HCT116 (cell line): ENCODE data around the gene EPC1. TPM values are rescaled to one million over a fixed set of nuclear protein-coding genes. Genes with fewer than 3 reads are reported as not detected.

Source experiments
- ATAC-seq: fragments of 200-7000 bp; cut with Tn5 transposase; 2 replicates; pipeline ENCODE4 v1.9.1; 2020; ENCODE audit warnings: mild to moderate bottlenecking, moderate library complexity
- BruUV-seq: library from RNA; stranded (reverse); fragments of 400-500 nt; replicated peaks from 2 replicates; lab custom pipeline; 2021; lab: Mats Ljungman, UMichigan
- CTCF ChIA-PET: fragments of 300-600 bp; sonication (Branson Sonifier 250); formaldehyde crosslinking; loops from one replicate; lab custom pipeline; 2021; ENCODE audit warnings: antibody characterized with exemption; lab: Charles Lee
- POLR2A ChIA-PET: fragments of 300-600, 350-600 bp; sonication (Branson Sonifier 250); formaldehyde crosslinking; loops from one replicate; lab custom pipeline; 2021; ENCODE audit warnings: antibody characterized with exemption; lab: Charles Lee
- RAD21 ChIA-PET, 2 experiments: fragments of 300-600 bp; sonication (Branson Sonifier 250); formaldehyde crosslinking; loops; one replicate each; lab custom pipeline; 2023; ENCODE audit warnings: low total read pairs in 2 of 2; ENCODE audit not compliant: uncharacterized antibody in 2 of 2, unreplicated experiment in 2 of 2, low non-redundant PET in 1 of 2; lab: Charles Lee
- DNase-seq: peaks from one replicate; pipeline ENCODE4 v3.0.0-alpha.2; 2010; ENCODE audit warnings: low read depth, low spot score
- H2AFZ ChIP-seq: fragments of 200-600 bp; shearing (Covaris generic), sonication (generic); 2 replicates; pipeline ENCODE4 v1.6.1; 2017; ENCODE audit warnings: low read depth, mixed run types, mixed read lengths, antibody characterized with exemption, low read length; ENCODE audit not compliant: poor library complexity, severe bottlenecking
- H3K27ac ChIP-seq: 2 replicates; pipeline ENCODE4 v1.5.1; 2012; ENCODE audit warnings: low read depth, low read length
- H3K27me3 ChIP-seq: fragments of 200-600 bp; sonication (generic); 2 replicates; pipeline ENCODE4 v1.6.1; 2016; ENCODE audit warnings: mixed run types, low read length, mixed read lengths; ENCODE audit not compliant: insufficient read depth
- H3K36me3 ChIP-seq, 2 experiments: fragments of 200-500 bp in 1 of 2; fragments of 200-600 bp in 1 of 2; sonication (Bioruptor generic) in 1 of 2; sonication (generic) in 1 of 2; 2 replicates each; pipeline versions ENCODE4 v1.5.1 to v1.6.1; 2014 to 2016; ENCODE audit warnings: low read length in 2 of 2, inconsistent platforms in 1 of 2, mixed read lengths in 1 of 2, mixed run types in 1 of 2; ENCODE audit not compliant: insufficient read depth in 2 of 2, control insufficient read depth in 1 of 2
- H3K4me1 ChIP-seq, 2 experiments: fragments of 200-600 bp in 1 of 2; sonication (generic) in 1 of 2; 2 replicates each; pipeline versions ENCODE4 v1.5.1 to v1.6.1; 2012 to 2017; ENCODE audit warnings: low read length in 2 of 2, inconsistent platforms in 1 of 2, mild to moderate bottlenecking in 1 of 2, mixed read lengths in 1 of 2, mixed run types in 1 of 2, moderate library complexity in 1 of 2; ENCODE audit not compliant: insufficient read depth in 2 of 2, control insufficient read depth in 1 of 2
- H3K4me2 ChIP-seq: fragments of 200-600 bp; sonication (generic); 2 replicates; pipeline ENCODE4 v1.6.1; 2017; ENCODE audit warnings: mixed run types, low read length, mixed read lengths
- H3K4me3 ChIP-seq, 2 experiments: fragments of 200-600 bp in 1 of 2; sonication (generic) in 1 of 2; replicated peaks in 1 of 2; 2 replicates each; pipeline ENCODE4 v1.5.1; 2011 to 2016; ENCODE audit warnings: low read length in 2 of 2, control low read depth in 1 of 2, low read depth in 1 of 2, mild to moderate bottlenecking in 1 of 2, mixed read lengths in 1 of 2, mixed run types in 1 of 2
- H3K79me2 ChIP-seq: fragments of 200-600 bp; sonication (generic); 2 replicates; pipeline ENCODE4 v1.6.1; 2017; ENCODE audit warnings: mild to moderate bottlenecking, mixed run types, low read length, moderate library complexity, mixed read lengths; ENCODE audit not compliant: insufficient read depth
- H3K9ac ChIP-seq: fragments of 200-600 bp; sonication (generic); 2 replicates; pipeline ENCODE4 v1.6.1; 2016; ENCODE audit warnings: low read length, mixed read lengths
- H3K9me2 ChIP-seq: fragments of 200-600 bp; sonication (generic), shearing (Covaris generic); 2 replicates; pipeline ENCODE4 v1.6.1; 2017; ENCODE audit warnings: mixed run types, mild to moderate bottlenecking, moderate library complexity; ENCODE audit not compliant: insufficient read depth
- H3K9me3 ChIP-seq, 2 experiments: fragments of 200-500 bp in 1 of 2; fragments of 200-600 bp in 1 of 2; sonication (Bioruptor generic) in 1 of 2; sonication (generic) in 1 of 2; 2 replicates each; pipeline ENCODE4 v1.6.1; 2014 to 2017; ENCODE audit warnings: low read length in 2 of 2, mixed read lengths in 2 of 2, inconsistent platforms in 1 of 2, low read depth in 1 of 2, mild to moderate bottlenecking in 1 of 2, mixed run types in 1 of 2, moderate library complexity in 1 of 2; ENCODE audit not compliant: control insufficient read depth in 1 of 2, insufficient read depth in 1 of 2
- H4K20me1 ChIP-seq: fragments of 200-600 bp; sonication (generic), shearing (Covaris generic); 2 replicates; pipeline ENCODE4 v1.6.1; 2017; ENCODE audit warnings: mixed run types, mild to moderate bottlenecking, moderate library complexity; ENCODE audit not compliant: insufficient read depth
- CBX3 ChIP-seq: IDR thresholded peaks from 2 replicates; pipeline ENCODE4 v1.6.1; 2012; ENCODE audit warnings: low read depth
- CEBPB ChIP-seq: IDR thresholded peaks from 2 replicates; pipeline ENCODE4 v1.6.1; 2012; ENCODE audit warnings: low read depth
- EGR1 ChIP-seq: IDR thresholded peaks from 2 replicates; pipeline ENCODE4 v1.6.1; 2012; ENCODE audit warnings: low read depth
- EZH2 ChIP-seq: fragments of 200-600 bp; sonication (generic); IDR thresholded peaks from 2 replicates; pipeline ENCODE4 v1.6.1; 2017; ENCODE audit warnings: antibody characterized with exemption, mixed run types
- EZH2phosphoT487 ChIP-seq: fragments of 200-600 bp; IDR thresholded peaks from 2 replicates; pipeline ENCODE4 v1.6.1; 2018; ENCODE audit warnings: antibody characterized with exemption, borderline replicate concordance
- FOSL1 ChIP-seq: IDR thresholded peaks from 2 replicates; pipeline ENCODE4 v1.6.1; 2012; ENCODE audit warnings: low read depth
- JUND ChIP-seq: IDR thresholded peaks from 2 replicates; pipeline ENCODE4 v1.6.1; 2012
- SRF ChIP-seq: IDR thresholded peaks from 2 replicates; pipeline ENCODE4 v1.6.1; 2012; ENCODE audit warnings: low read depth
- YY1 ChIP-seq: IDR thresholded peaks from 2 replicates; pipeline ENCODE4 v1.6.1; 2011; ENCODE audit warnings: low read length, low read depth, moderate library complexity, mild to moderate bottlenecking; ENCODE audit not compliant: insufficient replicate concordance; ENCODE audit errors: extremely low read depth
- ZBTB33 ChIP-seq: IDR thresholded peaks from 2 replicates; pipeline ENCODE4 v1.6.1; 2011; ENCODE audit warnings: mild to moderate bottlenecking, low read length, moderate library complexity; ENCODE audit not compliant: insufficient replicate concordance; ENCODE audit errors: extremely low read depth
- ZFX ChIP-seq: fragments of 450-650 bp; IDR thresholded peaks from 2 replicates; pipeline ENCODE4 v1.6.1; 2017
- intact Hi-C: fragments of 100-400 bp; cut with micrococcal nuclease; formaldehyde crosslinking; loops from 2 replicates; pipeline ENCODE4 v1.10.0; 2022
- total RNA-seq: library from RNA; stranded (reverse); gene quantifications from one replicate; pipeline ENCODE4 v1.2.1, GENCODE V29; 2021; ENCODE audit not compliant: unreplicated experiment
- TF ChIP-seq, protein P1 (sequence below): IDR thresholded peaks from 2 replicates; pipeline ENCODE4 v1.6.1; 2012; ENCODE audit warnings: low read depth
- TF ChIP-seq, protein P2 (sequence below): IDR thresholded peaks from 2 replicates; pipeline ENCODE4 v1.6.1; 2012

The EPC1 gene
- total RNA-seq, 1 experiment from 2014 or later, result 20.1 TPM

GRCh38 chr10:32246685-32247084 lies 100.3 kb downstream of the EPC1 start (continued):
- TF ChIP-seq, protein P1, sequence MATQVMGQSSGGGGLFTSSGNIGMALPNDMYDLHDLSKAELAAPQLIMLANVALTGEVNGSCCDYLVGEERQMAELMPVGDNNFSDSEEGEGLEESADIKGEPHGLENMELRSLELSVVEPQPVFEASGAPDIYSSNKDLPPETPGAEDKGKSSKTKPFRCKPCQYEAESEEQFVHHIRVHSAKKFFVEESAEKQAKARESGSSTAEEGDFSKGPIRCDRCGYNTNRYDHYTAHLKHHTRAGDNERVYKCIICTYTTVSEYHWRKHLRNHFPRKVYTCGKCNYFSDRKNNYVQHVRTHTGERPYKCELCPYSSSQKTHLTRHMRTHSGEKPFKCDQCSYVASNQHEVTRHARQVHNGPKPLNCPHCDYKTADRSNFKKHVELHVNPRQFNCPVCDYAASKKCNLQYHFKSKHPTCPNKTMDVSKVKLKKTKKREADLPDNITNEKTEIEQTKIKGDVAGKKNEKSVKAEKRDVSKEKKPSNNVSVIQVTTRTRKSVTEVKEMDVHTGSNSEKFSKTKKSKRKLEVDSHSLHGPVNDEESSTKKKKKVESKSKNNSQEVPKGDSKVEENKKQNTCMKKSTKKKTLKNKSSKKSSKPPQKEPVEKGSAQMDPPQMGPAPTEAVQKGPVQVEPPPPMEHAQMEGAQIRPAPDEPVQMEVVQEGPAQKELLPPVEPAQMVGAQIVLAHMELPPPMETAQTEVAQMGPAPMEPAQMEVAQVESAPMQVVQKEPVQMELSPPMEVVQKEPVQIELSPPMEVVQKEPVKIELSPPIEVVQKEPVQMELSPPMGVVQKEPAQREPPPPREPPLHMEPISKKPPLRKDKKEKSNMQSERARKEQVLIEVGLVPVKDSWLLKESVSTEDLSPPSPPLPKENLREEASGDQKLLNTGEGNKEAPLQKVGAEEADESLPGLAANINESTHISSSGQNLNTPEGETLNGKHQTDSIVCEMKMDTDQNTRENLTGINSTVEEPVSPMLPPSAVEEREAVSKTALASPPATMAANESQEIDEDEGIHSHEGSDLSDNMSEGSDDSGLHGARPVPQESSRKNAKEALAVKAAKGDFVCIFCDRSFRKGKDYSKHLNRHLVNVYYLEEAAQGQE, result no peak
- TF ChIP-seq, protein P2, sequence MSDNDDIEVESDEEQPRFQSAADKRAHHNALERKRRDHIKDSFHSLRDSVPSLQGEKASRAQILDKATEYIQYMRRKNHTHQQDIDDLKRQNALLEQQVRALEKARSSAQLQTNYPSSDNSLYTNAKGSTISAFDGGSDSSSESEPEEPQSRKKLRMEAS, result no peak
- TF ChIP-seq EGR1 (no peak), CBX3 (no peak), JUND (no peak), ZFX (no peak), EZH2phosphoT487 (no peak), ZBTB33 (no peak)

DNA sequence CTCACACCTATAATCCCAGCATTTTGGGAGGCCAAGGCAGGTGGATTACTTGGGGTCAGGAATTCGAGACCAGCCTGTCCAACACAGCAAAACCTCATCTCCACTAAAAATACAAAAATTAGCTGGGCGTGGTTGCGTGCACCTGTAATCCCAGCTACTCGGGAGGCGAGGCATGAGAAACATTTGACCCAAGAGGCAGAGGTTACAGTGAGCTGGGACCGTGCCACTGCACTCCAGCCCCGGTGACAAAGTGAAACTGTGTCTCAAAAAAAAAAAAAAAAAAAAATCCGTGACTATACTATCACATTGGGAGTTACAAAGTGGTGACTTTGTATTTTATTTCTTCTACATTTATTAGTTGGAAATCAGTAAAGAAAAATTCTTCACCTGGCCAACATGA lies 101.2 kb downstream of the EPC1 start:
- H3K4me2 ChIP-seq, result no peak overlapping the region
- no peaks in the 10 kb centered on the region for H4K20me1 ChIP-seq
- no peaks in the 10 kb centered on the region for H3K9me3 ChIP-seq
- DNase-seq (no peak), ATAC-seq (no peak)
- intact Hi-C loops, result no loop called here
- ChIA-PET CTCF (interaction anchor here (1.5 kb wide), 1 partner anchor 11 kb away, joined by 5 read pairs; no protein-coding TSS in a partner anchor), RAD21 (no interaction called here), POLR2A (no interaction called here)
- no peaks in the 10 kb centered on the region for H3K4me1 ChIP-seq
- TF ChIP-seq EZH2, result no peak
- TF ChIP-seq CEBPB, result no peak
- TF ChIP-seq, protein P2, result no peak
- no peak for TF ChIP-seq YY1
- TF ChIP-seq JUND, result no peak
- TF ChIP-seq EGR1, result no peak
- TF ChIP-seq FOSL1, result no peak
- no peak for TF ChIP-seq SRF
- no peak overlapping the region for H3K9ac ChIP-seq
- H3K36me3 ChIP-seq, result no peaks in the 10 kb centered on the region
- no TSS peak for BruUV-seq
- H3K27ac ChIP-seq, result no peak overlapping the region
- H3K4me3 ChIP-seq, result no peak overlapping the region
- H2AFZ ChIP-seq, result no peak overlapping the region
- H3K9me2 ChIP-seq, result no peaks in the 10 kb centered on the region
- H3K27me3 ChIP-seq, result no peaks in the 10 kb centered on the region
- H3K79me2 ChIP-seq, result no peaks in the 10 kb centered on the region
